SK-N-SH treated with all-trans-retinoic acid at 6 μM for 48 hours (cell line): ENCODE measurements around the gene GABRE.

Source experiments
- ATAC-seq: fragments of 200-7000 bp; cut with Tn5 transposase; 3 replicates; pipeline ENCODE4 v1.9.1; 2020; ENCODE audit warnings: mild to moderate bottlenecking, moderate library complexity
- ARNTL ChIP-seq: fragments of 450-650 bp; formaldehyde crosslinking; IDR thresholded peaks from 2 replicates; pipeline ENCODE4 v1.5.0; 2020; ENCODE audit warnings: low read depth, mild to moderate bottlenecking, moderate library complexity, borderline replicate concordance
- BACH2 ChIP-seq: fragments of 250-450 bp; sonication (Bioruptor Pico); IDR thresholded peaks from 2 replicates; pipeline ENCODE4 v1.9.0; 2021; ENCODE audit warnings: mild to moderate bottlenecking, borderline replicate concordance
- CREB5 ChIP-seq: fragments of 250-450 bp; sonication (Bioruptor Pico); IDR thresholded peaks from 2 replicates; pipeline ENCODE4 v1.5.1; 2020; ENCODE audit warnings: low read depth, mild to moderate bottlenecking, moderate library complexity
- CSDC2 ChIP-seq: fragments of 250-450 bp; sonication (Bioruptor Pico); IDR thresholded peaks from 2 replicates; pipeline ENCODE4 v1.5.0; 2020; ENCODE audit warnings: mild to moderate bottlenecking, moderate library complexity
- CSRNP3 ChIP-seq: fragments of 250-450 bp; sonication (Bioruptor Pico); IDR thresholded peaks from 2 replicates; pipeline ENCODE4 v1.5.1; 2021; ENCODE audit warnings: mild to moderate bottlenecking, moderate library complexity
- ESRRG ChIP-seq: fragments of 250-450 bp; sonication (Bioruptor Pico); IDR thresholded peaks from 2 replicates; pipeline ENCODE4 v1.6.1; 2021; ENCODE audit warnings: mild to moderate bottlenecking
- GLIS3 ChIP-seq: fragments of 250-450 bp; sonication (Bioruptor Pico); IDR thresholded peaks from 2 replicates; pipeline ENCODE4 v1.5.0; 2020; ENCODE audit warnings: mild to moderate bottlenecking, moderate library complexity
- ISL1 ChIP-seq: fragments of 250-450 bp; sonication (Bioruptor Pico); IDR thresholded peaks from 2 replicates; pipeline ENCODE4 v2.1.2; 2022; ENCODE audit warnings: mild to moderate bottlenecking, moderate library complexity
- OSR1 ChIP-seq: fragments of 250-450 bp; sonication (Bioruptor Pico); IDR thresholded peaks from 2 replicates; pipeline ENCODE4 v1.8.0; 2022; ENCODE audit warnings: moderate library complexity, mild to moderate bottlenecking, inconsistent platforms
- PATZ1 ChIP-seq: fragments of 250-450 bp; sonication (Bioruptor Pico); IDR thresholded peaks from 2 replicates; pipeline ENCODE4 v1.8.0; 2020; ENCODE audit warnings: mild to moderate bottlenecking, moderate library complexity, borderline replicate concordance
- PPARA ChIP-seq: fragments of 250-450 bp; sonication (Bioruptor Pico); IDR thresholded peaks from 2 replicates; pipeline ENCODE4 v1.5.0; 2020; ENCODE audit warnings: mild to moderate bottlenecking, borderline replicate concordance
- RARB ChIP-seq: fragments of 250-450 bp; sonication (Bioruptor Pico); IDR thresholded peaks from 2 replicates; pipeline ENCODE4 v1.8.0; 2021; ENCODE audit warnings: mild to moderate bottlenecking, moderate library complexity
- SNAI2 ChIP-seq: fragments of 250-450 bp; sonication (Bioruptor Pico); IDR thresholded peaks from 2 replicates; pipeline ENCODE4 v1.5.0; 2020; ENCODE audit warnings: mild to moderate bottlenecking, moderate library complexity
- TCF4 ChIP-seq: fragments of 250-450 bp; sonication (Bioruptor Pico); IDR thresholded peaks from 2 replicates; pipeline ENCODE4 v1.8.0; 2021; ENCODE audit warnings: mild to moderate bottlenecking, moderate library complexity, borderline replicate concordance
- TOX ChIP-seq: fragments of 250-450 bp; sonication (Bioruptor Pico); IDR thresholded peaks from 2 replicates; pipeline ENCODE4 v1.8.0; 2021; ENCODE audit warnings: mild to moderate bottlenecking, moderate library complexity, borderline replicate concordance
- TSHZ2 ChIP-seq: fragments of 250-450 bp; sonication (Bioruptor Pico); IDR thresholded peaks from 2 replicates; pipeline ENCODE4 v1.5.0; 2020; ENCODE audit warnings: mild to moderate bottlenecking, moderate library complexity
- ZC3H10 ChIP-seq: fragments of 250-450 bp; sonication (Bioruptor Pico); IDR thresholded peaks from 2 replicates; pipeline ENCODE4 v1.5.1; 2021; ENCODE audit warnings: mild to moderate bottlenecking, moderate library complexity
- ZFP3 ChIP-seq: fragments of 250-450 bp; sonication (Bioruptor Pico); IDR thresholded peaks from 2 replicates; pipeline ENCODE4 v1.5.0; 2020; ENCODE audit warnings: mild to moderate bottlenecking, moderate library complexity
- ZFP30 ChIP-seq: fragments of 450-650 bp; formaldehyde crosslinking; IDR thresholded peaks from 2 replicates; pipeline ENCODE4 v1.5.0; 2022; ENCODE audit warnings: mild to moderate bottlenecking, moderate library complexity
- ZNF70 ChIP-seq: fragments of 450-650 bp; formaldehyde crosslinking; IDR thresholded peaks from 2 replicates; pipeline ENCODE4 v1.5.0; 2020; ENCODE audit warnings: mild to moderate bottlenecking, moderate library complexity
- ZNF8 ChIP-seq: fragments of 450-650 bp; formaldehyde crosslinking; IDR thresholded peaks from 2 replicates; pipeline ENCODE4 v1.5.0; 2020; ENCODE audit warnings: mild to moderate bottlenecking, moderate library complexity

Gene GABRE

GRCh38 chrX:151974336-151975227, at the start of gene GABRE:
Gene GABRE, minus strand, starts transcription at chrX:151974676. Its CDS starts 51 bp downstream, at chrX:151974625.
- peak; percentile 57 for ATAC-seq
- TF ChIP-seq BACH2 (CRISPR knock-in tag) (no peak), OSR1 (CRISPR knock-in tag) (no peak), ESRRG (CRISPR knock-in tag) (no peak), ZFP30 (no peak), SNAI2 (no peak), ARNTL (CRISPR knock-in tag) (no peak), ZFP3 (CRISPR knock-in tag) (no peak), ISL1 (CRISPR knock-in tag) (no peak)

GRCh38 chrX:152020888-152021287, 46.4 kb upstream of the GABRE start:
- no peak for ATAC-seq
- TF ChIP-seq TCF4 (CRISPR knock-in tag) = no peak
- TF ChIP-seq, all 23 proteins: peak for 0

GRCh38 chrX:151999813-152000212, 25.3 kb upstream of the GABRE start:
- no peak for TF ChIP-seq CSDC2 (CRISPR knock-in tag)
- TF ChIP-seq ZNF8 (CRISPR knock-in tag) = no peak

GRCh38 chrX:151997539-151997938, 23.1 kb upstream of the GABRE start:
- ATAC-seq = no peak
- TF ChIP-seq PATZ1 (CRISPR knock-in tag) (no peak), TOX (CRISPR knock-in tag) (no peak), BACH2 (CRISPR knock-in tag) (no peak), PPARA (CRISPR knock-in tag) (no peak), ZNF70 (CRISPR knock-in tag) (no peak), ZNF8 (CRISPR knock-in tag) (no peak), CSRNP3 (no peak), ZFP30 (no peak), GLIS3 (no peak), ISL1 (CRISPR knock-in tag) (no peak), ZC3H10 (CRISPR knock-in tag) (no peak), ESRRG (CRISPR knock-in tag) (no peak), ZFP3 (CRISPR knock-in tag) (no peak), TSHZ2 (CRISPR knock-in tag) (no peak)

More at GRCh38 chrX:151999813-152000212, 25.3 kb upstream of the GABRE start:
- ATAC-seq = no peak

GRCh38 chrX:151996347-151996746, 21.9 kb upstream of the GABRE start:
- ATAC-seq = no peak
- TF ChIP-seq TSHZ2 (CRISPR knock-in tag) (no peak), CREB5 (CRISPR knock-in tag) (no peak), ZFP3 (CRISPR knock-in tag) (no peak), ZFP30 (no peak), ESRRG (CRISPR knock-in tag) (no peak), PPARA (CRISPR knock-in tag) (no peak), ZC3H10 (CRISPR knock-in tag) (no peak), SNAI2 (no peak), BACH2 (CRISPR knock-in tag) (no peak), TOX (CRISPR knock-in tag) (no peak), RARB (CRISPR knock-in tag) (no peak), PATZ1 (CRISPR knock-in tag) (no peak)
